GM12878 (cell line): Measurements from ENCODE around the gene SGMS1. TPM values are rescaled to one million over a fixed set of nuclear protein-coding genes. Genes with fewer than 3 reads are reported as not detected.

Experiments
- ASH2L ChIP-seq: fragments of 300-600, 200-600 bp; sonication (generic); IDR thresholded peaks from 2 replicates; pipeline ENCODE4 v1.6.1; 2017; ENCODE audit warnings: low read depth, mild to moderate bottlenecking, borderline replicate concordance
- ATF7 ChIP-seq: fragments of 450-650 bp; IDR thresholded peaks from 2 replicates; pipeline ENCODE4 v1.6.1; 2016; ENCODE audit warnings: low read depth, mild to moderate bottlenecking
- BHLHE40 ChIP-seq, 2 experiments: fragments of 450-650 bp in 1 of 2; IDR thresholded peaks; 2 replicates each; pipeline ENCODE4 v1.6.1; 2011 to 2017; ENCODE audit warnings: low read depth in 2 of 2, borderline replicate concordance in 1 of 2, improper control_type of control experiment in 1 of 2, low read length in 1 of 2, mild to moderate bottlenecking in 1 of 2
- EP300 ChIP-seq, 2 experiments: fragments of 150-350 bp in 1 of 2; IDR thresholded peaks; 2 replicates each; pipeline ENCODE4 v1.6.1; 2011 to 2012; ENCODE audit warnings: low read depth in 2 of 2, low read length in 2 of 2, borderline replicate concordance in 1 of 2, improper control_type of control experiment in 1 of 2, inconsistent platforms in 1 of 2; ENCODE audit not compliant: control insufficient read depth in 1 of 2
- MTA2 ChIP-seq: fragments of 450-650 bp; IDR thresholded peaks from 2 replicates; pipeline ENCODE4 v1.6.1; 2016; ENCODE audit warnings: low read depth, mild to moderate bottlenecking, moderate library complexity
- RUNX3 ChIP-seq: IDR thresholded peaks from 2 replicates; pipeline ENCODE4 v1.6.1; 2012; ENCODE audit warnings: low read length, inconsistent platforms
- SMARCA5 ChIP-seq: fragments of 450-650 bp; IDR thresholded peaks from 2 replicates; pipeline ENCODE4 v1.6.1; 2017; ENCODE audit warnings: mild to moderate bottlenecking
- SREBF2 ChIP-seq: IDR thresholded peaks from 2 replicates; pipeline ENCODE4 v1.6.1; 2012; ENCODE audit warnings: mild to moderate bottlenecking, low read length
- TCF7 ChIP-seq: IDR thresholded peaks from 2 replicates; pipeline ENCODE4 v1.6.1; 2014; ENCODE audit warnings: antibody characterized with exemption, borderline replicate concordance
- YBX1 ChIP-seq: fragments of 450-650 bp; IDR thresholded peaks from 2 replicates; pipeline ENCODE4 v1.6.1; 2016; ENCODE audit warnings: antibody characterized with exemption
- ZNF217 ChIP-seq: fragments of 450-650 bp; IDR thresholded peaks from 2 replicates; pipeline ENCODE4 v1.6.1; 2017; ENCODE audit warnings: antibody characterized with exemption, mild to moderate bottlenecking
- ZNF274 ChIP-seq: IDR thresholded peaks from one replicate; pipeline ENCODE4 v1.8.0; 2011; ENCODE audit not compliant: insufficient read length, insufficient read depth
- polyA plus RNA-seq, 11 experiments: library from polyadenylated mRNA; depleted of rRNA in 4 of 11; unstranded in 6 of 11; stranded (reverse) in 5 of 11; fragments of >200 nt; fragmentation: Nextera tagmentation in 4 of 11; fragmentation: Illumina TruSeq in 1 of 11; extraction: Ambion mirVana in 4 of 11; extraction: Trizol in 1 of 11; gene quantifications; 1 replicate in 1 of 11; 2 replicates in 10 of 11; pipeline versions ENCODE4 v1.2.1 to v1.2.3, GENCODE V29; 2011 to 2016; ENCODE audit warnings: inconsistent platforms in 2 of 11, missing spikeins in 2 of 11, low read depth in 1 of 11
- total RNA-seq, 4 experiments: library from RNA; depleted of rRNA in 3 of 4; stranded (reverse); fragments of >200 nt in 3 of 4; fragmentation: Illumina TruSeq in 1 of 4; extraction: Trizol in 1 of 4; gene quantifications; 2 replicates each; pipeline versions ENCODE4 v1.2.1 to v1.2.3, GENCODE V29; 2013 to 2021
- TF ChIP-seq, protein P1 (sequence below): fragments of 450-650 bp; IDR thresholded peaks from 2 replicates; pipeline ENCODE4 v1.6.1; 2017; ENCODE audit warnings: borderline replicate concordance
- TF ChIP-seq, protein P2 (sequence below): IDR thresholded peaks from 2 replicates; pipeline ENCODE4 v1.6.1; 2012; ENCODE audit warnings: low read length, inconsistent platforms
- TF ChIP-seq, protein P3 (sequence below): fragments of 450-650 bp; IDR thresholded peaks from 2 replicates; pipeline ENCODE4 v1.6.1; 2016; ENCODE audit warnings: mild to moderate bottlenecking
- TF ChIP-seq, protein P4 (sequence below): fragments of 450-650 bp; IDR thresholded peaks from 2 replicates; pipeline ENCODE4 v1.6.1; 2017; ENCODE audit warnings: low read depth, mild to moderate bottlenecking, moderate library complexity
- TF ChIP-seq, protein P5 (sequence below): fragments of 450-650 bp; IDR thresholded peaks from 2 replicates; pipeline ENCODE4 v1.6.1; 2017; ENCODE audit warnings: antibody characterized with exemption, mild to moderate bottlenecking, moderate library complexity

SGMS1 gene
- total and polyA plus RNA-seq, 10 of the 15 experiments (the other 5 are each of a cell fraction or from before 2014, with no cell fraction given), result 1.4 to 14.5 (median 4.9) TPM

DNA sequence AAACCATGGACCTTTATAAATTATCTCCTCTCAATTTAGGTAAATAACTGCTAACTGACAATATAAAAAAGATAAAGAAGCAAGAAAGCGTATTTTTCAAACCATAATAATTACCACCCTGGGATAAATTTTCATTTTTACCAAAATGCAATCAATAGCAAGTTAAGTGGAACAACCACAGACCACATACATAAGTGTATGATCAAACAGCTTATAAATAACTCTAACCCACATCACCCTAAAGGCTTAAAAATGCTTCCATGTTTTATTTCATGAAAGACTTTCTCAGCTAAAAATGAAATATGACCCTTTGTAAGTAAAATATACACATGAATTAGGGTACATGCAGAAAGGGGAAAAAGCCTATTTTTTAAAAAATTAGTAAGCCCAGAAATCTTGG lies 156.5 kb downstream of the SGMS1 start (continued):
- TF ChIP-seq, protein P1, sequence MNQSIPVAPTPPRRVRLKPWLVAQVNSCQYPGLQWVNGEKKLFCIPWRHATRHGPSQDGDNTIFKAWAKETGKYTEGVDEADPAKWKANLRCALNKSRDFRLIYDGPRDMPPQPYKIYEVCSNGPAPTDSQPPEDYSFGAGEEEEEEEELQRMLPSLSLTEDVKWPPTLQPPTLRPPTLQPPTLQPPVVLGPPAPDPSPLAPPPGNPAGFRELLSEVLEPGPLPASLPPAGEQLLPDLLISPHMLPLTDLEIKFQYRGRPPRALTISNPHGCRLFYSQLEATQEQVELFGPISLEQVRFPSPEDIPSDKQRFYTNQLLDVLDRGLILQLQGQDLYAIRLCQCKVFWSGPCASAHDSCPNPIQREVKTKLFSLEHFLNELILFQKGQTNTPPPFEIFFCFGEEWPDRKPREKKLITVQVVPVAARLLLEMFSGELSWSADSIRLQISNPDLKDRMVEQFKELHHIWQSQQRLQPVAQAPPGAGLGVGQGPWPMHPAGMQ, result no peak
- TF ChIP-seq BHLHE40 (IDR thresholded peaks at IDR 0.05; ENCODE audit: borderline replicate concordance in 1 of 2, low read depth in 2 of 2, low read length in 1 of 2), result 0 out of 4 replicates have a peak, but pooled peaks of 1 of the 2 experiments have one; percentile 10
- TF ChIP-seq, protein P2, sequence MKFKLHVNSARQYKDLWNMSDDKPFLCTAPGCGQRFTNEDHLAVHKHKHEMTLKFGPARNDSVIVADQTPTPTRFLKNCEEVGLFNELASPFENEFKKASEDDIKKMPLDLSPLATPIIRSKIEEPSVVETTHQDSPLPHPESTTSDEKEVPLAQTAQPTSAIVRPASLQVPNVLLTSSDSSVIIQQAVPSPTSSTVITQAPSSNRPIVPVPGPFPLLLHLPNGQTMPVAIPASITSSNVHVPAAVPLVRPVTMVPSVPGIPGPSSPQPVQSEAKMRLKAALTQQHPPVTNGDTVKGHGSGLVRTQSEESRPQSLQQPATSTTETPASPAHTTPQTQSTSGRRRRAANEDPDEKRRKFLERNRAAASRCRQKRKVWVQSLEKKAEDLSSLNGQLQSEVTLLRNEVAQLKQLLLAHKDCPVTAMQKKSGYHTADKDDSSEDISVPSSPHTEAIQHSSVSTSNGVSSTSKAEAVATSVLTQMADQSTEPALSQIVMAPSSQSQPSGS, result peak; percentile 58; the same call in 1 of the 2 replicates
- TF ChIP-seq, protein P3, sequence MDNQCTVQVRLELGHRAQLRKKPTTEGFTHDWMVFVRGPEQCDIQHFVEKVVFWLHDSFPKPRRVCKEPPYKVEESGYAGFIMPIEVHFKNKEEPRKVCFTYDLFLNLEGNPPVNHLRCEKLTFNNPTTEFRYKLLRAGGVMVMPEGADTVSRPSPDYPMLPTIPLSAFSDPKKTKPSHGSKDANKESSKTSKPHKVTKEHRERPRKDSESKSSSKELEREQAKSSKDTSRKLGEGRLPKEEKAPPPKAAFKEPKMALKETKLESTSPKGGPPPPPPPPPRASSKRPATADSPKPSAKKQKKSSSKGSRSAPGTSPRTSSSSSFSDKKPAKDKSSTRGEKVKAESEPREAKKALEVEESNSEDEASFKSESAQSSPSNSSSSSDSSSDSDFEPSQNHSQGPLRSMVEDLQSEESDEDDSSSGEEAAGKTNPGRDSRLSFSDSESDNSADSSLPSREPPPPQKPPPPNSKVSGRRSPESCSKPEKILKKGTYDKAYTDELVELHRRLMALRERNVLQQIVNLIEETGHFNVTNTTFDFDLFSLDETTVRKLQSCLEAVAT, result no peak
- peak in 1 of 2 experiments; percentile 39; a peak in 1 of 4 replicates for TF ChIP-seq EP300 (IDR thresholded peaks at IDR 0.05; ENCODE audit: borderline replicate concordance in 1 of 2, control insufficient read depth in 1 of 2, low read depth in 2 of 2, low read length in 2 of 2)
- TF ChIP-seq RUNX3, result peak; percentile 89
- peak; percentile 71 for TF ChIP-seq MTA2
- TF ChIP-seq ATF7, result peak; percentile 55; the same call in 1 of the 2 replicates
- 0 out of 2 replicates have a peak, but pooled peaks have one; percentile 30 for TF ChIP-seq ZNF217
- no peak for TF ChIP-seq ASH2L
- no peak for TF ChIP-seq TCF7
- TF ChIP-seq, protein P4, sequence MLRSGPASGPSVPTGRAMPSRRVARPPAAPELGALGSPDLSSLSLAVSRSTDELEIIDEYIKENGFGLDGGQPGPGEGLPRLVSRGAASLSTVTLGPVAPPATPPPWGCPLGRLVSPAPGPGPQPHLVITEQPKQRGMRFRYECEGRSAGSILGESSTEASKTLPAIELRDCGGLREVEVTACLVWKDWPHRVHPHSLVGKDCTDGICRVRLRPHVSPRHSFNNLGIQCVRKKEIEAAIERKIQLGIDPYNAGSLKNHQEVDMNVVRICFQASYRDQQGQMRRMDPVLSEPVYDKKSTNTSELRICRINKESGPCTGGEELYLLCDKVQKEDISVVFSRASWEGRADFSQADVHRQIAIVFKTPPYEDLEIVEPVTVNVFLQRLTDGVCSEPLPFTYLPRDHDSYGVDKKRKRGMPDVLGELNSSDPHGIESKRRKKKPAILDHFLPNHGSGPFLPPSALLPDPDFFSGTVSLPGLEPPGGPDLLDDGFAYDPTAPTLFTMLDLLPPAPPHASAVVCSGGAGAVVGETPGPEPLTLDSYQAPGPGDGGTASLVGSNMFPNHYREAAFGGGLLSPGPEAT, result peak; percentile 18; the same call in 1 of the 2 replicates
- TF ChIP-seq YBX1, result no peak
- no peak for TF ChIP-seq SMARCA5
- no peak for TF ChIP-seq SREBF2
- TF ChIP-seq ZNF274, result no peak
- TF ChIP-seq, protein P5, sequence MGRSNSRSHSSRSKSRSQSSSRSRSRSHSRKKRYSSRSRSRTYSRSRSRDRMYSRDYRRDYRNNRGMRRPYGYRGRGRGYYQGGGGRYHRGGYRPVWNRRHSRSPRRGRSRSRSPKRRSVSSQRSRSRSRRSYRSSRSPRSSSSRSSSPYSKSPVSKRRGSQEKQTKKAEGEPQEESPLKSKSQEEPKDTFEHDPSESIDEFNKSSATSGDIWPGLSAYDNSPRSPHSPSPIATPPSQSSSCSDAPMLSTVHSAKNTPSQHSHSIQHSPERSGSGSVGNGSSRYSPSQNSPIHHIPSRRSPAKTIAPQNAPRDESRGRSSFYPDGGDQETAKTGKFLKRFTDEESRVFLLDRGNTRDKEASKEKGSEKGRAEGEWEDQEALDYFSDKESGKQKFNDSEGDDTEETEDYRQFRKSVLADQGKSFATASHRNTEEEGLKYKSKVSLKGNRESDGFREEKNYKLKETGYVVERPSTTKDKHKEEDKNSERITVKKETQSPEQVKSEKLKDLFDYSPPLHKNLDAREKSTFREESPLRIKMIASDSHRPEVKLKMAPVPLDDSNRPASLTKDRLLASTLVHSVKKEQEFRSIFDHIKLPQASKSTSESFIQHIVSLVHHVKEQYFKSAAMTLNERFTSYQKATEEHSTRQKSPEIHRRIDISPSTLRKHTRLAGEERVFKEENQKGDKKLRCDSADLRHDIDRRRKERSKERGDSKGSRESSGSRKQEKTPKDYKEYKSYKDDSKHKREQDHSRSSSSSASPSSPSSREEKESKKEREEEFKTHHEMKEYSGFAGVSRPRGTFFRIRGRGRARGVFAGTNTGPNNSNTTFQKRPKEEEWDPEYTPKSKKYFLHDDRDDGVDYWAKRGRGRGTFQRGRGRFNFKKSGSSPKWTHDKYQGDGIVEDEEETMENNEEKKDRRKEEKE, result no peak
